HCT116 (cell line): ENCODE results near the gene SUCLG1.

Source experiments
- ELF1 ChIP-seq: IDR thresholded peaks from 2 replicates; pipeline ENCODE4 v1.6.1; 2012; ENCODE audit warnings: low read depth, borderline replicate concordance
- EZH2 ChIP-seq: fragments of 200-600 bp; sonication (generic); IDR thresholded peaks from 2 replicates; pipeline ENCODE4 v1.6.1; 2017; ENCODE audit warnings: antibody characterized with exemption, mixed run types
- EZH2phosphoT487 ChIP-seq: fragments of 200-600 bp; IDR thresholded peaks from 2 replicates; pipeline ENCODE4 v1.6.1; 2018; ENCODE audit warnings: antibody characterized with exemption, borderline replicate concordance
- POLR2A ChIP-seq: IDR thresholded peaks from 2 replicates; pipeline ENCODE4 v1.7.0; 2011; ENCODE audit warnings: borderline replicate concordance; ENCODE audit not compliant: insufficient read depth, insufficient read length; ENCODE audit errors: extremely low read depth
- POLR2AphosphoS5 ChIP-seq: IDR thresholded peaks from 2 replicates; pipeline ENCODE4 v1.6.1; 2011; ENCODE audit warnings: mild to moderate bottlenecking, low read depth, low read length, moderate library complexity
- SIN3A ChIP-seq: IDR thresholded peaks from 2 replicates; pipeline ENCODE4 v1.6.1; 2012; ENCODE audit warnings: low read depth
- SRF ChIP-seq: IDR thresholded peaks from 2 replicates; pipeline ENCODE4 v1.6.1; 2012; ENCODE audit warnings: low read depth
- YY1 ChIP-seq: IDR thresholded peaks from 2 replicates; pipeline ENCODE4 v1.6.1; 2011; ENCODE audit warnings: low read length, low read depth, moderate library complexity, mild to moderate bottlenecking; ENCODE audit not compliant: insufficient replicate concordance; ENCODE audit errors: extremely low read depth
- TF ChIP-seq, protein P1 (sequence below), 3 experiments: fragments of 200-600 bp in 1 of 3; sonication (generic) in 1 of 3; IDR thresholded peaks in 2 of 3; conservative IDR thresholded peaks in 1 of 3; 2 replicates each; pipeline ENCODE4 v1.5.1; 2012 to 2017; ENCODE audit warnings: low read depth in 2 of 3, low read length in 2 of 3, antibody characterized with exemption in 1 of 3, borderline replicate concordance in 1 of 3, control low read depth in 1 of 3, mild to moderate bottlenecking in 1 of 3, mixed read lengths in 1 of 3, mixed run types in 1 of 3, moderate library complexity in 1 of 3; ENCODE audit not compliant: insufficient read depth in 1 of 3
- TF ChIP-seq, protein P2 (sequence below): IDR thresholded peaks from 2 replicates; pipeline ENCODE4 v1.6.1; 2012

GRCh38 chr2:84421197-84421596 lies 37.9 kb downstream of the SUCLG1 start:
- TF ChIP-seq, protein P1, sequence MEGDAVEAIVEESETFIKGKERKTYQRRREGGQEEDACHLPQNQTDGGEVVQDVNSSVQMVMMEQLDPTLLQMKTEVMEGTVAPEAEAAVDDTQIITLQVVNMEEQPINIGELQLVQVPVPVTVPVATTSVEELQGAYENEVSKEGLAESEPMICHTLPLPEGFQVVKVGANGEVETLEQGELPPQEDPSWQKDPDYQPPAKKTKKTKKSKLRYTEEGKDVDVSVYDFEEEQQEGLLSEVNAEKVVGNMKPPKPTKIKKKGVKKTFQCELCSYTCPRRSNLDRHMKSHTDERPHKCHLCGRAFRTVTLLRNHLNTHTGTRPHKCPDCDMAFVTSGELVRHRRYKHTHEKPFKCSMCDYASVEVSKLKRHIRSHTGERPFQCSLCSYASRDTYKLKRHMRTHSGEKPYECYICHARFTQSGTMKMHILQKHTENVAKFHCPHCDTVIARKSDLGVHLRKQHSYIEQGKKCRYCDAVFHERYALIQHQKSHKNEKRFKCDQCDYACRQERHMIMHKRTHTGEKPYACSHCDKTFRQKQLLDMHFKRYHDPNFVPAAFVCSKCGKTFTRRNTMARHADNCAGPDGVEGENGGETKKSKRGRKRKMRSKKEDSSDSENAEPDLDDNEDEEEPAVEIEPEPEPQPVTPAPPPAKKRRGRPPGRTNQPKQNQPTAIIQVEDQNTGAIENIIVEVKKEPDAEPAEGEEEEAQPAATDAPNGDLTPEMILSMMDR (IDR thresholded peaks at IDR 0.05 in 2 of 3, conservative IDR thresholded peaks at IDR 0.05 in 1 of 3; ENCODE audit: borderline replicate concordance in 1 of 3, insufficient read depth in 1 of 3, low read depth in 2 of 3, low read length in 2 of 3): no peak
- TF ChIP-seq EZH2: no peak
- TF ChIP-seq YY1: no peak
- no peak for TF ChIP-seq POLR2A
- no peak for TF ChIP-seq SIN3A
- TF ChIP-seq, protein P2, sequence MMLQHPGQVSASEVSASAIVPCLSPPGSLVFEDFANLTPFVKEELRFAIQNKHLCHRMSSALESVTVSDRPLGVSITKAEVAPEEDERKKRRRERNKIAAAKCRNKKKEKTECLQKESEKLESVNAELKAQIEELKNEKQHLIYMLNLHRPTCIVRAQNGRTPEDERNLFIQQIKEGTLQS: no peak
- TF ChIP-seq SRF: no peak
- TF ChIP-seq POLR2AphosphoS5: no peak
- TF ChIP-seq EZH2phosphoT487: no peak
- TF ChIP-seq ELF1: no peak
